Mammary epithelial cell (primary cell): Measurements from ENCODE around the gene MT1G.

Experiments used
- EZH2 ChIP-seq: IDR thresholded peaks from 2 replicates; pipeline ENCODE4 v1.6.1; 2012; ENCODE audit warnings: low read length, inconsistent platforms, borderline replicate concordance
- TF ChIP-seq, protein P1 (sequence below), 2 donors: IDR thresholded peaks in 1 of 2; conservative IDR thresholded peaks in 1 of 2; 2 replicates each; pipeline ENCODE4 v1.5.1; 2011 to 2012; ENCODE audit warnings: inconsistent platforms in 2 of 2, low read length in 2 of 2, mild to moderate bottlenecking in 2 of 2, control low read depth in 1 of 2, low read depth in 1 of 2; ENCODE audit not compliant: insufficient read depth in 1 of 2; ENCODE audit errors: extremely low read depth in 1 of 2

- TF ChIP-seq, protein P1, sequence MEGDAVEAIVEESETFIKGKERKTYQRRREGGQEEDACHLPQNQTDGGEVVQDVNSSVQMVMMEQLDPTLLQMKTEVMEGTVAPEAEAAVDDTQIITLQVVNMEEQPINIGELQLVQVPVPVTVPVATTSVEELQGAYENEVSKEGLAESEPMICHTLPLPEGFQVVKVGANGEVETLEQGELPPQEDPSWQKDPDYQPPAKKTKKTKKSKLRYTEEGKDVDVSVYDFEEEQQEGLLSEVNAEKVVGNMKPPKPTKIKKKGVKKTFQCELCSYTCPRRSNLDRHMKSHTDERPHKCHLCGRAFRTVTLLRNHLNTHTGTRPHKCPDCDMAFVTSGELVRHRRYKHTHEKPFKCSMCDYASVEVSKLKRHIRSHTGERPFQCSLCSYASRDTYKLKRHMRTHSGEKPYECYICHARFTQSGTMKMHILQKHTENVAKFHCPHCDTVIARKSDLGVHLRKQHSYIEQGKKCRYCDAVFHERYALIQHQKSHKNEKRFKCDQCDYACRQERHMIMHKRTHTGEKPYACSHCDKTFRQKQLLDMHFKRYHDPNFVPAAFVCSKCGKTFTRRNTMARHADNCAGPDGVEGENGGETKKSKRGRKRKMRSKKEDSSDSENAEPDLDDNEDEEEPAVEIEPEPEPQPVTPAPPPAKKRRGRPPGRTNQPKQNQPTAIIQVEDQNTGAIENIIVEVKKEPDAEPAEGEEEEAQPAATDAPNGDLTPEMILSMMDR (conservative IDR thresholded peaks at IDR 0.05 in 1 of 2, IDR thresholded peaks at IDR 0.05 in 1 of 2; ENCODE audit: extremely low read depth in 1 of 2, insufficient read depth in 1 of 2, low read depth in 1 of 2, low read length in 2 of 2), result no peak
- no peak for TF ChIP-seq EZH2
These were observed 1.4 kb upstream of the MT1G start, which contains the start of gene MT1H for GRCh38 chr16:56669005-56669839.
